SK-N-SH treated with all-trans-retinoic acid at 6 μM for 48 hours (cell line): ENCODE data around the gene ZNF473.
"Not testable (repeated sequence)": the region's sequence is repeated elsewhere in the genome, so short reads cannot be mapped to it uniquely, and the experiment has no call there.

Experiments used
- BACH2 ChIP-seq: fragments of 250-450 bp; sonication (Bioruptor Pico); IDR thresholded peaks from 2 replicates; pipeline ENCODE4 v1.9.0; 2021; ENCODE audit warnings: mild to moderate bottlenecking, borderline replicate concordance
- ESRRG ChIP-seq: fragments of 250-450 bp; sonication (Bioruptor Pico); IDR thresholded peaks from 2 replicates; pipeline ENCODE4 v1.6.1; 2021; ENCODE audit warnings: mild to moderate bottlenecking
- OSR1 ChIP-seq: fragments of 250-450 bp; sonication (Bioruptor Pico); IDR thresholded peaks from 2 replicates; pipeline ENCODE4 v1.8.0; 2022; ENCODE audit warnings: moderate library complexity, mild to moderate bottlenecking, inconsistent platforms
- SNAI2 ChIP-seq: fragments of 250-450 bp; sonication (Bioruptor Pico); IDR thresholded peaks from 2 replicates; pipeline ENCODE4 v1.5.0; 2020; ENCODE audit warnings: mild to moderate bottlenecking, moderate library complexity
- TCF4 ChIP-seq: fragments of 250-450 bp; sonication (Bioruptor Pico); IDR thresholded peaks from 2 replicates; pipeline ENCODE4 v1.8.0; 2021; ENCODE audit warnings: mild to moderate bottlenecking, moderate library complexity, borderline replicate concordance
- ZNF8 ChIP-seq: fragments of 450-650 bp; formaldehyde crosslinking; IDR thresholded peaks from 2 replicates; pipeline ENCODE4 v1.5.0; 2020; ENCODE audit warnings: mild to moderate bottlenecking, moderate library complexity

DNA sequence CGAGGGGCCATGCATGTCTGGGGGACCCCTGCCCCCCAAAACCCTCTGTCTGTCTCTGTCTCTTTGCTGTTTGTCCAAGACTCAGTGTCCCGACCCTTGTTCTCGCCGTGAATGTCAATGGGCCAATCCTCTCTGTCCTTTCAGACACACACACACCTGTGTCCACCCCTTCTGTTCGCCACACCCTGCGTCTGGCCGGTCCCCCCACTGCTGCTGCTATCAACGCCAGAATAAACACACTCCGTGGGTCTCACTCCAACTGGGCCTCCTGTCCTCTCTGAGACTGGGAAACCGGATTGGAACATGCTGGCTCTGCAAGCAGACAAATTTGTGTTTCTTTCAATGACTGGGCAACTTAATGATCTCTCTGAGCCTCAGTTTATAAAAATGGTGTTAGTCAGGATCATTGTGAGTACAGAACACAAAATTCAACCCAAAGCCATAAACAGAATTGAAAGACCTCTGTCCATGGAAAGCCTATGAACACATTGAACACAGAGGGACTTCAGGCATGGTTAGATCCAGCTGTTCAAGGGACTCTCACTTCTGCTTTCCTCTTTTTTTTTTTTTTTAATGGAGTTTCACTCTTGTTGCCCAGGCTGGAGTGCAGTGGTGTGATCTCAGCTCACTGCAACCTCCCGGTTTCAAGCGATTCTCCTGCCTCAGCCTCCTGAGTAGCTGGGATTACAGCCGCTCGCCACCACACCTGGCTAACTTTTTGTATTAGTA is 50.0 kb downstream of the ZNF473 start:
- not testable (repeated sequence) for TF ChIP-seq SNAI2 (CRISPR knock-in tag); OSR1 (CRISPR knock-in tag); TCF4 (CRISPR knock-in tag); BACH2 (CRISPR knock-in tag); ZNF8; ESRRG (CRISPR knock-in tag)
